ENCODE data around the gene NID1. TPM values are rescaled to one million over a fixed set of nuclear protein-coding genes. Genes with fewer than 3 reads are reported as not detected.

Gene NID1
- total and polyA plus RNA-seq, 9 of the 15 experiments (the other 6 are each of a cell fraction or from before 2014, with no cell fraction given), result 0.22 TPM; not detected in 8

- TF ChIP-seq MGA (IDR thresholded peaks at IDR 0.05), result peak; percentile 85
- no peak for TF ChIP-seq KAT8 (IDR thresholded peaks at IDR 0.05; ENCODE audit: low read depth)
- peak; percentile 42; the same call in 1 of the 2 replicates for TF ChIP-seq USF1 (CRISPR knock-in tag; IDR thresholded peaks at IDR 0.05)
- 0 out of 2 replicates have a peak, but pooled peaks have one; percentile 29 for TF ChIP-seq MEF2A (IDR thresholded peaks at IDR 0.05; ENCODE audit: control insufficient read depth, low read depth, low read length)
- TF ChIP-seq XRCC4 (IDR thresholded peaks at IDR 0.05; ENCODE audit: extremely low read depth, insufficient read depth, insufficient read length), result no peak
- no peak for TF ChIP-seq KDM4B (IDR thresholded peaks at IDR 0.05; ENCODE audit: borderline replicate concordance in 2 of 2, low read depth in 1 of 2)
- TF ChIP-seq MAX (CRISPR knock-in tag; IDR thresholded peaks at IDR 0.05), result peak; percentile 80
- TF ChIP-seq E2F6 (IDR thresholded peaks at IDR 0.05; ENCODE audit: borderline replicate concordance in 1 of 2, extremely low read depth in 1 of 2, insufficient read depth in 1 of 2, insufficient read length in 1 of 2, low read depth in 1 of 2, low read length in 1 of 2, poor library complexity in 1 of 2, severe bottlenecking in 1 of 2), result peak in 1 of 2 experiments; percentile 62
- no peak for TF ChIP-seq SRSF1 (IDR thresholded peaks at IDR 0.05; ENCODE audit: low read depth, low read length)
- TF ChIP-seq MNT (conservative IDR thresholded peaks at IDR 0.05), result 0 out of 4 replicates have a peak, but pooled peaks of 1 of the 2 experiments have one; percentile 31
Measured at GRCh38 chr1:236113324-236114032, 48.6 kb upstream of the NID1 start (continued).

All from K562 (cell line).